HFFc6 (cell line): ENCODE data around the gene CKAP4. TPM values are rescaled to one million over a fixed set of nuclear protein-coding genes. Genes with fewer than 3 reads are reported as not detected.

ENCODE experiments used
- DNase-seq: peaks from one replicate; pipeline ENCODE4 v3.0.0-alpha.2; 2018
- H3K27ac Mint-ChIP-seq: 2 replicates; pipeline ENCODE4 v1.8.0; 2020; ENCODE audit warnings: mild to moderate bottlenecking, mixed read lengths
- H3K27me3 Mint-ChIP-seq: 2 replicates; pipeline ENCODE4 v1.8.0; 2021; ENCODE audit warnings: mild to moderate bottlenecking, moderate library complexity, mixed read lengths; ENCODE audit not compliant: insufficient read depth
- H3K36me3 Mint-ChIP-seq: 2 replicates; pipeline ENCODE4 v1.8.0; 2021; ENCODE audit warnings: low read depth, mixed read lengths
- H3K4me1 Mint-ChIP-seq: 2 replicates; pipeline ENCODE4 v1.8.0; 2020; ENCODE audit warnings: low read depth, mixed read lengths
- H3K4me3 Mint-ChIP-seq: 2 replicates; pipeline ENCODE4 v1.8.0; 2020; ENCODE audit warnings: mild to moderate bottlenecking, moderate library complexity, mixed read lengths
- H3K9me3 Mint-ChIP-seq: 2 replicates; pipeline ENCODE4 v1.8.0; 2020; ENCODE audit warnings: mild to moderate bottlenecking, mixed read lengths
- total RNA-seq, 6 experiments: library from RNA; stranded (reverse); fragmentation: NEBNext Ultra II Directional; extraction: Animal tissue kit (Norgen Biotek cat#: 25700); gene quantifications; 2 replicates in 1 of 6; 3 replicates in 5 of 6; pipeline ENCODE4 v1.2.3, GENCODE V29; 2021
- TF ChIP-seq, protein P1 (sequence below): fragments of 200-600 bp; sonication (generic); IDR thresholded peaks from 2 replicates; pipeline ENCODE4 v1.5.0; 2021; ENCODE audit warnings: antibody characterized with exemption, mild to moderate bottlenecking

CKAP4 gene
- total RNA-seq, 6 experiments from 2014 or later, result 521 to 616 (median 544) TPM

DNA sequence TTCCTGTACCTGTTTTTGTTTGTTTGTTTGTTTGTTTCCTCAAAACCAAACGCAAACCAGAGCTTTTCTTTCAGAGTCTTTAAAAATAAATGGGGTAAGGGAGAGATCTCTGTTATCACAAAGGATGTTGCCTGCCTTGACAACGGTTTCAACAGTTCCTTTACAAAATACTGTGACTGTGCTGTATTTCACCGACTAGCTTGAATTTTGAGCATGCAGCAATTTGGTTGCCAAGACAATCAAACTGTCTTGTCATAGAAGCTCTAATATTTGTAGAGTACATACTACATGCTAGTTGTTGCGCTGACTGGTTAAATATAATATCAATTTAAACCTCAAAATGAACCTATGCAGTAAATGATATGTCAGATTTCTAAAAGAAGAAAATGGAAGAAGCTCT lies 32.3 kb upstream of the CKAP4 start:
- TF ChIP-seq, protein P1, sequence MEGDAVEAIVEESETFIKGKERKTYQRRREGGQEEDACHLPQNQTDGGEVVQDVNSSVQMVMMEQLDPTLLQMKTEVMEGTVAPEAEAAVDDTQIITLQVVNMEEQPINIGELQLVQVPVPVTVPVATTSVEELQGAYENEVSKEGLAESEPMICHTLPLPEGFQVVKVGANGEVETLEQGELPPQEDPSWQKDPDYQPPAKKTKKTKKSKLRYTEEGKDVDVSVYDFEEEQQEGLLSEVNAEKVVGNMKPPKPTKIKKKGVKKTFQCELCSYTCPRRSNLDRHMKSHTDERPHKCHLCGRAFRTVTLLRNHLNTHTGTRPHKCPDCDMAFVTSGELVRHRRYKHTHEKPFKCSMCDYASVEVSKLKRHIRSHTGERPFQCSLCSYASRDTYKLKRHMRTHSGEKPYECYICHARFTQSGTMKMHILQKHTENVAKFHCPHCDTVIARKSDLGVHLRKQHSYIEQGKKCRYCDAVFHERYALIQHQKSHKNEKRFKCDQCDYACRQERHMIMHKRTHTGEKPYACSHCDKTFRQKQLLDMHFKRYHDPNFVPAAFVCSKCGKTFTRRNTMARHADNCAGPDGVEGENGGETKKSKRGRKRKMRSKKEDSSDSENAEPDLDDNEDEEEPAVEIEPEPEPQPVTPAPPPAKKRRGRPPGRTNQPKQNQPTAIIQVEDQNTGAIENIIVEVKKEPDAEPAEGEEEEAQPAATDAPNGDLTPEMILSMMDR, result no peak
- H3K36me3 Mint-ChIP-seq, result peaks cover 5% of the 10 kb centered on the region
- peaks cover 12% of the 10 kb centered on the region; the same call in 1 of the 2 replicates for H3K4me1 Mint-ChIP-seq
- H3K27ac Mint-ChIP-seq, result no peak overlapping the region
- DNase-seq, result no peak
- no peak overlapping the region for H3K4me3 Mint-ChIP-seq
- peaks cover 9% of the 10 kb centered on the region for H3K9me3 Mint-ChIP-seq
- H3K27me3 Mint-ChIP-seq, result peaks cover 8% of the 10 kb centered on the region

DNA sequence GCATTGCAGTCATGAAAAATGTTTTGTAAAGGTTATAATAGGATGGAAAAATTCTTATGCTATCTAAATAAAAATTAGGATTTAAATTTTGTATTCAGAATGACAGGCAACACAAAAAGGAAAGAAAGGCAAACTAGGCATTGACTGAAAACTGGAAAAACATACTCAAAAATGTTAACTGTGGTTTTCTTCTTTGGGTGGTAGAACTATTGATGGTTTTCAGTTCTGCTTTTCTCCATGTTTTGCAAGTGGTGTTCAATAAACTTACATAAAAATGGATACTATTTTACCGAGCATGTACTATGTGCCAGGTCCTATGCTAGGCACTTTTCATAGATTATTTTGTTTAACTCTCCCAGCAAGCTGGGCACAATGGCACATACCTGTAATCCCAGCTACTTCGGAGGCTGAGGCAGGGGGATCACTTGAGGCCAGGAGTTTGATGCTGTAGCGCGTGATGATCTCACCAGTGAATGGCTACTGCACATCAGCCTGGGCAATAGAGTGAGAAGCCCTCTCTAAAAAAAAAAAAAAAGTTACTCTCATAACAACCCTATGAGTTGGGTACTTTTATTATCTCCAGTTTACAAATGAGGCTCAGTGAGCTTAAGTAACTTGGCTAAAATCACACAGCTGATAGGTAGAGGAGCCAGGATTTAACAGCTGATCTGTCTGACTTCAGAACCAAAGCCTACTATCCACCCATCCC lies 28.4 kb upstream of the CKAP4 start:
- Mint-ChIP-seq H3K27me3 (peaks cover 6% of the 10 kb centered on the region), H3K9me3 (no peaks in the 10 kb centered on the region), H3K36me3 (no peaks in the 10 kb centered on the region), H3K4me1 (no peaks in the 10 kb centered on the region), H3K4me3 (no peak overlapping the region), H3K27ac (no peak overlapping the region)
- DNase-seq, result no peak
- TF ChIP-seq, protein P1, result no peak

DNA sequence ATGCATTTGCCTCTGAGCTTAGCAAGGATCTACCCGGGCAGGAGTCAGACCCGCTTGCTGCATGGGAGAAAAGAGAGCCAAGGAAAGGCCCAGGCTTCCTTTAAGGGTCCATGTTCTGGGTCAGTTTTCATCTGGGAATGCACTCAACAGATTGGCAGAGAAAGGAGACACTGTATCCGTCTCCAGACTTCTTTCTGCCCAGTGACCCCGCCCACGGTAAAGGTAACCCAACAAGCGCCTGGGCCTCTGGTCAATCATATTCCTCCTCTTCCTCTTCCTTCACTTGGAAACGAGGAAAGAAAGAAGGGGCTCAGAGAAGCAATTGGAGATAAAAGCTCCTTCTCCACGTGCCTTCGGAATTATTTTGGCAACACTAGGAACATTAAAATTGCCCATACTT lies 27.6 kb upstream of the CKAP4 start:
- no peak for DNase-seq
- Mint-ChIP-seq H3K4me3 (no peak overlapping the region), H3K36me3 (no peaks in the 10 kb centered on the region), H3K27me3 (peaks cover 11% of the 10 kb centered on the region), H3K9me3 (no peaks in the 10 kb centered on the region), H3K4me1 (no peaks in the 10 kb centered on the region), H3K27ac (no peak overlapping the region)
- TF ChIP-seq, protein P1, result no peak

DNA sequence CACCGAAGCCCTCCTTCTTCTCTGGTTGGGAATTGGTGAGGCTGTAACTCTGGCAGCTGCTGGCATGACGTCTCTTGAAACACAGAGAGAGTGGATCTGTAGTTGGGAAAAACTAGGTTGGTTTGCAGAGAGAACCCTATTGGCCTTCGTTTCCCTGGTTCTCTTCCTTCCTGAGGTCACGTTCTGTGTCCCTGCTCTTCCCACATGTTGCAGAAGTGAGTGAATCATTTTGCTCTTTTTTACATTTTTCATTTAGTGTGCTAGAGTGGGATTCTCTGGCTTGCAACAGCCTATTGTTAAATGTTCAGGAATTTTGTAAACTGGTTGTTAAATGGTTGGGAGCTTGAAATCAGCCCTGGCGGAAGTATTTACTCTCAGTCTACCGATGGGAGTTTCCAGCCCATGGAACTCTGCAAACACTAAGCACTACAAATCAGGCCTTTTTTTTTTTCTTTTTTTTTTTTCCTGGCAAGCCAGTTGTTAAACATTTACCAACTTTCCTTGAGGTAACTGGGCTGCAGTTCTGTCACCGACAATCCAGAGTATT lies 26.8 kb upstream of the CKAP4 start:
- DNase-seq, result no peak
- H3K9me3 Mint-ChIP-seq, result no peaks in the 10 kb centered on the region
- no peaks in the 10 kb centered on the region for H3K36me3 Mint-ChIP-seq
- no peak overlapping the region for H3K4me3 Mint-ChIP-seq
- peaks cover 13% of the 10 kb centered on the region for H3K27me3 Mint-ChIP-seq
- H3K27ac Mint-ChIP-seq, result no peak overlapping the region
- no peaks in the 10 kb centered on the region for H3K4me1 Mint-ChIP-seq
- TF ChIP-seq, protein P1, result no peak

DNA sequence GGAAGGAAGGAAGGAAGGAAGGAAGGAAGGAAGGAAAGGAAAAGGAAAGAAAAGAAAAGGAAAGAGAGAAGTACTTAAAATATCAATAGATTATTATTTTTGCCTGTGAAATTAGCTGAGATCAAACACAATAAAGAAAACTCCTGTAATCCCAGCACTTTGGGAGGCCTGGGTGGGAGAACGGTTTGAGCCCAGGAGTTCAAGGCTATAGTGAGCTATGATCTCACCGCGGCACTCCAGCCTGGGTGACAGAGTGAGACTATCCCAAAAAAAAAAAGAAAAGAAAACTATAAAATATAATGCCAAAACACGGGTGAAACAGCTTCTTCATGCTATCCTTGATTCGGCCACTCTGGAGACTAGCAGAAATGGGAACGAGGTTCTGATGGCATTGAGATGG lies 26.2 kb upstream of the CKAP4 start:
- Mint-ChIP-seq H3K27ac (no peak overlapping the region), H3K4me1 (no peaks in the 10 kb centered on the region), H3K4me3 (no peak overlapping the region), H3K36me3 (no peaks in the 10 kb centered on the region), H3K9me3 (no peaks in the 10 kb centered on the region), H3K27me3 (peaks cover 10% of the 10 kb centered on the region)
- DNase-seq, result no peak
- TF ChIP-seq, protein P1, result no peak
